ENCODE measurements around the gene POU4F1.

GRCh38 chr13:78592584-78592983 lies 10.8 kb downstream of the POU4F1 start:
- TF ChIP-seq CTCF (IDR thresholded peaks at IDR 0.05) = no peak
- no peak for TF ChIP-seq EP300 (IDR thresholded peaks at IDR 0.05)
